ENCODE results near the gene FLOT2.

GRCh38 chr17:28911411-28912045, 14.0 kb upstream of the FLOT2 start:
- TF ChIP-seq CTCF (IDR thresholded peaks at IDR 0.05 in 4 of 5, conservative IDR thresholded peaks at IDR 0.05 in 1 of 5) = no peak
- TF ChIP-seq POLR2A (IDR thresholded peaks at IDR 0.05) = no peak

Measured in gastrocnemius medialis (tissue), 4 donors.